AG09319 (cell line): ENCODE data around the gene ZFYVE9.

Experiments used
- DNase-seq: peaks from one replicate; pipeline ENCODE4 v3.0.0-alpha.2; 2010; ENCODE audit warnings: low read depth; ENCODE audit errors: extremely low read depth
- TF ChIP-seq, protein P1 (sequence below): IDR thresholded peaks from 2 replicates; pipeline ENCODE4 v1.5.1; 2011; ENCODE audit warnings: low read depth, mild to moderate bottlenecking, inconsistent platforms, low read length, moderate library complexity

Gene ZFYVE9

DNA sequence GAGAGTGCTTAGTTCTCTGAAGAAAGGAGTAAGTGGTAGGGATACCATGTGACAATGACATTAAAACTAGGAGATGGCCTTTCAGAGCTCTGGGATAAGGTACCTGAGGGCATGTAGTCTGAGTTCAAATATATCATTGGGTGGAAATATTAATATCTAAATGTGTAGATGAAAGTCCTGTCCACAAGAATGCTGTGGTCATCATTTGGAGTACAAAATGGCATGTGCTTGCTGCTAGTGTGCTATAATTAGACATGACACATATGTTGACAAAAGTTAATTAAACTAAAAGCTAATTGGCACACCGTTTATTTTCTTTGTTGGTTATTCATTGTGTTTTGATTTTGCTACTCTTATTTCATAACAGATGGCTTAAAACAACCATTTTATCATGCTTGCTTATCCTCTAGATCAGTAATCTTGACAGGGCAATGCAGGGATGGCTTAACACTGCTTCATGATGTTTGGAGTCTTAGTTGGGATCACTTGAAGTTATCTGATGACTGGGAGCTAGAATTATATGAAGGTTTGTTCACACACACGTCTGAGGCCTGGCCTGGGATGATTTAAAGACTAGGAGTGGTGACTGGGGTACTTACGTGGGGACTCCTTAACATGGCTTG is 193.1 kb downstream of the ZFYVE9 start:
- no peak for DNase-seq

DNA sequence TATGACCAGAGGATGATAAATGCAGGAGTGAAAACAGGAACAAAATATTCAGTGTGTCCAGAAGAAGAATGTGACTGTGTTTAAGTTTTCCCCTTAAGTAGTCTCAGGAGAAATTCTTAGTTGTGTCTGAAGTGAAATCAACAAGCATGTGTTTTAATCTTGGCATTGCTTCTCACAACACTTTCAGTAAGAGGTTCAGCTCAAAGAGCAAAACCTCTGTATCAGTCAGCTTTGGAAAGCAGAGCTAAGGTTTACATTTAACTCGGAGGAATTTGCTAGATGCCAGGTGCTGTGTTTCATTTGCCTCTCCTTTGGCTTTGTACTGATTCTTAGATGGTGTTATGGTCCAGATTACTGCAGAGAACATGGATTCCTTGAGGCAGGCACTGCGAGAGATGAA is 195.6 kb downstream of the ZFYVE9 start:
- no peak for DNase-seq
- TF ChIP-seq, protein P1, sequence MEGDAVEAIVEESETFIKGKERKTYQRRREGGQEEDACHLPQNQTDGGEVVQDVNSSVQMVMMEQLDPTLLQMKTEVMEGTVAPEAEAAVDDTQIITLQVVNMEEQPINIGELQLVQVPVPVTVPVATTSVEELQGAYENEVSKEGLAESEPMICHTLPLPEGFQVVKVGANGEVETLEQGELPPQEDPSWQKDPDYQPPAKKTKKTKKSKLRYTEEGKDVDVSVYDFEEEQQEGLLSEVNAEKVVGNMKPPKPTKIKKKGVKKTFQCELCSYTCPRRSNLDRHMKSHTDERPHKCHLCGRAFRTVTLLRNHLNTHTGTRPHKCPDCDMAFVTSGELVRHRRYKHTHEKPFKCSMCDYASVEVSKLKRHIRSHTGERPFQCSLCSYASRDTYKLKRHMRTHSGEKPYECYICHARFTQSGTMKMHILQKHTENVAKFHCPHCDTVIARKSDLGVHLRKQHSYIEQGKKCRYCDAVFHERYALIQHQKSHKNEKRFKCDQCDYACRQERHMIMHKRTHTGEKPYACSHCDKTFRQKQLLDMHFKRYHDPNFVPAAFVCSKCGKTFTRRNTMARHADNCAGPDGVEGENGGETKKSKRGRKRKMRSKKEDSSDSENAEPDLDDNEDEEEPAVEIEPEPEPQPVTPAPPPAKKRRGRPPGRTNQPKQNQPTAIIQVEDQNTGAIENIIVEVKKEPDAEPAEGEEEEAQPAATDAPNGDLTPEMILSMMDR = no peak

More for the DNA sequence above, 193.1 kb downstream of the ZFYVE9 start:
- TF ChIP-seq, protein P1 = no peak

DNA sequence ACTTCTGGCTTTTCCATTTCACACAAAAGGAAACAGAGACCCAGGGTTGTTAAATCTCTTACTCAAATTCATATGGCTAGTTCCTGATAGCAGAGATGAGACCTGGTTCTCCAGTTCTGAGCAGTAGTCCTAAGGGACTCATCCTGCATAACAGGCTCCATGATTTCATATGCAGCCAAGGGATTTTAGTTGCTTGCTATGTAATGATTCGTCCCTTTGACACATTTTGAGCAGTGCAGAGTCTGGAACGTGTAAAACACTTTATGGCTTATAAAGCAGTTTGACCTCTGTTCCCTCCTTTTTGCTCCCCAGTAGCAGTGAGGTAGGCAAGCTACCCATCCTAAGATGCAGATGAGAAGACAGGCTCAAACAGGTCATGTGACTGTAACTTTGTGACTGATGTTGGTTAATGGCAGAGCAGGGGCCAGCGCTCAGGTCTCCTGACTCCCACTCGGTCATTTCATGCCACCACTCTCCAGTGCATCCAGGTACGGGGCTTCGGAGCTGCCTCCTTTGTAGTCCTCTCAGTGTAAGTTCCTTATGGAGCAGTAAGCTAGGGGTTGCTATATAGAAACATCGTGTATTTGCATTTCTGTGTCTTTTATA is 199.9 kb downstream of the ZFYVE9 start:
- DNase-seq = no peak

DNA sequence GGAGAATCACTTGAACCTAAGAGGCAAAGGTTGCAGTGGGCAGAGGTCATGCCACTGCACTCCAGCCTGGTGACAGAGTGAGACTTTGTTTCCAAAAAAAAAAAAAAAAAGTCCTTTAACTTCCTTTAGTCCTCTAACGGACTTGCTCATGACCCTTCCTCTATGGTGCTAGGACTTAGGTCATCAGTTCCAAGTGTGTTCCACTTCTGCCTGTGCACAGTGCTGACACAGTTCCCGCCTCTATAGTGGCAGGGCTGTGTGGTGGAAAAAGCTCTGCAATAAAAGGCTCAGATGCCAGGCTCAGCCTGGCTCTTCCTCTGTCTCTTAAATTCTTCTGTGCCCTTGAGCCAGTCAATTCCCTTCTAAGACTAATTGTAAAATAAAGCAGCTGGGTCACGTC is 202.1 kb downstream of the ZFYVE9 start:
- TF ChIP-seq, protein P1 = no peak
- no peak for DNase-seq

More for the DNA sequence above, 199.9 kb downstream of the ZFYVE9 start:
- TF ChIP-seq, protein P1 = no peak

DNA sequence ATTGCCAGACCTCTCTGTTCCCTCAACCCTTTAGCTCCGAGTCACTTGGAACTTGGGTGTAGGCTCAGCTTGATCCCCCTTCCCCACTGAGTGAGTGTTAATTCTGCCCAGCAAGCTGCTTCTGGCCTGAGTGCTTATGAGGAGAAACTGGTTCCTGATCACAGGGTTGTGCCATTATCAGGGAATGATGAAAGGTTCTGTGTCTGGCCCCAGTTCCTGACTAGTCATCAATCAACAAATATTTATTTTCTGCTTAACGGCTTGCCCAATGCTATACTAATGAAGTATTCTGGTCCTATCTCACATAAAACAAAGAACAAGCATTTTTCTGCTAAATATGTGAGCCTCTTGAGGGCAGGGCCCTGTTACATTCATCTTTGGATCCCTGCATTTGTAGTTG is 203.4 kb downstream of the ZFYVE9 start:
- TF ChIP-seq, protein P1 = no peak
- no peak for DNase-seq

DNA sequence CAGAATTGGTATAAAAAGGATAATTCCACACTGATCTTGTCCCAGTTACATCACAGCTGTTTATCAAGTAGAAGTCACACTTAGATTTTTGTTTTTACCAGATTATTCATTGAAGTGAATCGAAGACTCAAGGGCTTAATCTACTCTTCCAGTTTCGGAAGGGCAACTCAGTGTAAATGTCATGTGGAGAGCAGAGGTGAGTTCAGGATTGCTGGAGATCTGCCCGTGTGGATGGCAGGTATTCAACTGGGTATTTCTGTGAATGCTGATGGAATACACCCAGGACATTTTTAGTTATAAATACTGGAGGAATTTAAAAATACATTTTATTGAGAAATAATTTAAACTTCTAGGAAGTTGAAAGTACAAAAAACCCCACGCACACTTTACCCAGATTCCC is 204.8 kb downstream of the ZFYVE9 start:
- no peak for DNase-seq
- TF ChIP-seq, protein P1 = no peak

DNA sequence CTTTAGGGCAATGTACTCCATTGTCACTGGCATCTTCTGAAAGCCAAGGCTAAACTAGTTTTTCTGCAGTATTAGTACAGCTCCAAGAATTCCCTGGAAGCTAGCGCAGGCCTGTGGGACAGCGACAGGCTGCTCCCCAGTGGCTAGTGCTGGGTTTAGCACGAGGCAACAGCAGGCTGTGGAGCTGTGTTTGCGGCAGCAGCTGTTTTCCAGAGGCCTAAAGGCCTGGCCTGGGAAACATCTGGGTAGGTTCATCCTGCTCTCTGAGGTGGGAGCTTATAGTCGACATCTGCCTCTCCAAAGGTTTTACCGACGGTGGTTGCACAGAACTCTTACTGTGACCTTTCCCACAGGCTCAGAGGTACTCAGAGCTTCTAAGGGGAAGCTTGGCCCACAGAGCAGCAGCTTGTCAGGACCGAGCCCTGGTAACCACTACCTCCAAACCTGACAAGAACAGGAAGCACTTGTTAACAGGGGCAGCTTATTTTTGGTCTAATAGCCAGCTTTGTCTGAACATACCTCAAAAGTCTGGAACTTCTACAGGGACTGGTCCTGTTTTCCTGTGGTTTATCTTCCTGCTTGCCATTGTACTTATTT is 206.9 kb downstream of the ZFYVE9 start:
- TF ChIP-seq, protein P1 = peak; percentile 24
- no peak for DNase-seq
